Umbilical cord (tissue), 2 donors: ENCODE measurements around the gene PLIN1. TPM values are rescaled to one million over a fixed set of nuclear protein-coding genes. Genes with fewer than 3 reads are reported as not detected.
A peak's percentile ranks its signal among the peaks of the same experiment; 100 is the strongest.
"Not testable (repeated sequence)": the region's sequence is repeated elsewhere in the genome, so short reads cannot be mapped to it uniquely, and the experiment has no call there.

Experiments
- DNase-seq: peaks from one replicate; pipeline ENCODE4 v3.0.0-alpha.2; 2015; ENCODE audit warnings: low spot score
- total RNA-seq: library from RNA; depleted of rRNA; stranded (reverse); fragments of >200 nt; gene quantifications from one replicate; pipeline ENCODE4 v1.2.3, GENCODE V29; 2014; ENCODE audit warnings: low replicate concordance; ENCODE audit not compliant: insufficient read depth

PLIN1 gene
- total RNA-seq, result 2.2 TPM

GRCh38 chr15:89679212-89679611, at the start of gene PLIN1:
Gene PLIN1, minus strand, starts transcription at chr15:89679367. Its CDS starts 1,878 bp downstream, at chr15:89677489.
- DNase-seq, result no peak

- no peak for DNase-seq
These were observed 49.1 kb upstream of the PLIN1 start for GRCh38 chr15:89728254-89728653.

GRCh38 chr15:89725064-89725463, 45.9 kb upstream of the PLIN1 start:
- DNase-seq, result no peak

- DNase-seq, result no peak
These were observed 45.5 kb upstream of the PLIN1 start for GRCh38 chr15:89724621-89725020.

GRCh38 chr15:89723031-89723430, 43.9 kb upstream of the PLIN1 start:
- no peak for DNase-seq

- no peak for DNase-seq
These were observed 35.6 kb upstream of the PLIN1 start for GRCh38 chr15:89714775-89715174.

- no peak for DNase-seq
These were observed 28.4 kb upstream of the PLIN1 start for GRCh38 chr15:89707577-89707976.

- no peak for DNase-seq
These were observed 25.2 kb upstream of the PLIN1 start for GRCh38 chr15:89704411-89704810.

- DNase-seq, result no peak
These were observed 16.0 kb upstream of the PLIN1 start for GRCh38 chr15:89695198-89695597.

- no peak for DNase-seq
These were observed 14.5 kb upstream of the PLIN1 start for GRCh38 chr15:89693696-89694095.

- no peak for DNase-seq
These were observed 13.9 kb upstream of the PLIN1 start for GRCh38 chr15:89693091-89693490.

GRCh38 chr15:89690276-89691218, 11.4 kb upstream of the PLIN1 start, which contains the start of the genes PEX11A and WDR93:
Gene PEX11A, minus strand, starts transcription at chr15:89690754. Its CDS starts 122 bp downstream, at chr15:89690632.
Gene WDR93, plus strand, starts transcription at chr15:89690811. Its CDS starts 10,936 bp downstream, at chr15:89701747.
- peak; percentile 84 for DNase-seq

- DNase-seq, result not testable (repeated sequence)
These were observed 10.7 kb upstream of the PLIN1 start for GRCh38 chr15:89689930-89690275.

- no peak for DNase-seq
These were observed 7.4 kb upstream of the PLIN1 start for GRCh38 chr15:89686522-89686921.

- no peak for DNase-seq
These were observed 6.8 kb upstream of the PLIN1 start for GRCh38 chr15:89685995-89686394.

- DNase-seq, result no peak
These were observed 2.0 kb upstream of the PLIN1 start for GRCh38 chr15:89681146-89681545.

GRCh38 chr15:89680282-89680873, 1.2 kb upstream of the PLIN1 start:
- no peak for DNase-seq

- no peak for DNase-seq
These were observed 1.8 kb downstream of the PLIN1 start for GRCh38 chr15:89677381-89677780.

- DNase-seq, result no peak
These were observed 3.6 kb downstream of the PLIN1 start for GRCh38 chr15:89675606-89676005.

- no peak for DNase-seq
These were observed 4.6 kb downstream of the PLIN1 start for GRCh38 chr15:89674526-89674925.

GRCh38 chr15:89673165-89673512, 6.0 kb downstream of the PLIN1 start:
- DNase-seq, result no peak

GRCh38 chr15:89672221-89673164, 6.7 kb downstream of the PLIN1 start:
- DNase-seq, result peak; percentile 70
